Astrocyte of the cerebellum (primary cell): Measurements from ENCODE around the gene NAALADL1.

Source experiments
- DNase-seq: peaks from one replicate; pipeline ENCODE4 v3.0.0-alpha.2; 2011; ENCODE audit warnings: low read depth
- H3K4me3 ChIP-seq: 2 replicates; pipeline ENCODE4 v1.5.1; 2011; ENCODE audit warnings: mild to moderate bottlenecking, low read depth, low read length, moderate library complexity
- CTCF ChIP-seq: IDR thresholded peaks from 2 replicates; pipeline ENCODE4 v1.5.1; 2012; ENCODE audit warnings: low read length, low read depth, moderate library complexity, mild to moderate bottlenecking; ENCODE audit errors: missing control alignments
- in situ Hi-C: cut with HindIII; loops from 2 replicates; pipeline ENCODE4 v1.10.0; 2017; ENCODE audit warnings: low sequenced_read_pairs

The NAALADL1 gene

GRCh38 chr11:65019824-65020223, 38.5 kb downstream of the NAALADL1 start:
- no peak for DNase-seq
- in situ Hi-C loops, result no loop called here
- no peak overlapping the region for H3K4me3 ChIP-seq
- TF ChIP-seq CTCF, result no peak

- in situ Hi-C loops, result no loop called here
- DNase-seq, result no peak
- no peak for TF ChIP-seq CTCF
- H3K4me3 ChIP-seq, result no peak overlapping the region
Observed at GRCh38 chr11:65017937-65018336, 40.4 kb downstream of the NAALADL1 start.

- in situ Hi-C loops, result no loop called here
- no peak for TF ChIP-seq CTCF
- H3K4me3 ChIP-seq, result no peak overlapping the region
- DNase-seq, result no peak
Observed at GRCh38 chr11:65016705-65017104, 41.6 kb downstream of the NAALADL1 start.

- no peak for DNase-seq
- no peak for TF ChIP-seq CTCF
- in situ Hi-C loops, result no loop called here
- H3K4me3 ChIP-seq, result peak overlapping the region; percentile 78
Observed at GRCh38 chr11:65014726-65015227, 43.6 kb downstream of the NAALADL1 start.

- peak within 1 kb of the TSS; percentile 78 for H3K4me3 ChIP-seq
- in situ Hi-C loops, result no loop called here
- peak; percentile 74 for DNase-seq
- TF ChIP-seq CTCF, result peak; percentile 77
Observed at GRCh38 chr11:65013888-65014725, 44.2 kb downstream of the NAALADL1 start, which contains the start of gene ARL2. Gene ARL2, plus strand, starts transcription at chr11:65014160. Its CDS starts 48 bp downstream, at chr11:65014208.

GRCh38 chr11:65013130-65013887, 45.0 kb downstream of the NAALADL1 start:
- H3K4me3 ChIP-seq, result peak overlapping the region; percentile 78
- in situ Hi-C loops, result no loop called here
- TF ChIP-seq CTCF, result peak; percentile 75
- peak; percentile 52 for DNase-seq
